Psoas muscle (tissue), 8 donors: ENCODE data around the gene ACOX3. TPM values are rescaled to one million over a fixed set of nuclear protein-coding genes. Genes with fewer than 3 reads are reported as not detected.

Experiments
- ATAC-seq, 4 donors: fragments of 200-7000 bp; cut with Tn5 transposase; one replicate each; pipeline ENCODE4 v1.9.1; 2020; ENCODE audit warnings: moderate library complexity in 3 of 4, mild to moderate bottlenecking in 2 of 4
- DNase-seq, 2 donors: peaks; one replicate each; pipeline ENCODE4 v3.0.0-alpha.2; 2020
- H3K27ac ChIP-seq: fragments of 200-600 bp; one replicate; pipeline ENCODE4 v1.8.0; 2022
- H3K27me3 ChIP-seq, 3 donors: fragments of 200-600 bp in 1 of 3; one replicate each; pipeline versions ENCODE4 v1.6.1 to v1.8.0; 2013 to 2022; ENCODE audit warnings: low read length in 2 of 3, mild to moderate bottlenecking in 2 of 3, moderate library complexity in 1 of 3; ENCODE audit not compliant: insufficient read depth in 3 of 3
- H3K36me3 ChIP-seq, 2 donors: fragments of 200-600 bp in 1 of 2; one replicate each; pipeline versions ENCODE4 v1.6.1 to v1.8.0; 2013 to 2022; ENCODE audit warnings: low read depth in 1 of 2, mild to moderate bottlenecking in 1 of 2, moderate library complexity in 1 of 2; ENCODE audit not compliant: insufficient read depth in 1 of 2
- H3K4me1 ChIP-seq: fragments of 200-600 bp; one replicate; pipeline ENCODE4 v1.8.0; 2022
- H3K4me3 ChIP-seq: fragments of 200-600 bp; one replicate; pipeline ENCODE4 v1.8.0; 2022; ENCODE audit warnings: mild to moderate bottlenecking
- H3K9me3 ChIP-seq: fragments of 200-600 bp; one replicate; pipeline ENCODE4 v1.8.0; 2022
- CTCF ChIP-seq: fragments of 200-600 bp; IDR thresholded peaks from one replicate; pipeline ENCODE4 v1.8.0; 2022; ENCODE audit warnings: antibody characterized with exemption
- WGBS, 3 donors: extraction: QIAGEN DNeasy Blood & Tissue Kit; methylation state at CpG; one replicate each; pipeline versions ENCODE4 v1.1.6 to v1.1.7; 2013; 5-methylcytosine and 5-hydroxymethylcytosine counted together
- intact Hi-C, 2 donors: fragments of 100-400 bp; cut with DNase I; formaldehyde crosslinking; loops; one replicate each; pipeline versions ENCODE4 v1.11.0 to v1.14.2; 2022
- polyA plus RNA-seq, 3 donors: library from polyadenylated mRNA; stranded (reverse); fragments of 200-250 nt; gene quantifications; one replicate each; pipeline ENCODE4 v1.2.3, GENCODE V29; 2013
- total RNA-seq, 4 donors: library from RNA; stranded (reverse); fragmentation: NEBNext Ultra II Directional in 2 of 4; extraction: Animal tissue kit (Norgen Biotek cat#: 25700) in 2 of 4; gene quantifications; one replicate each; pipeline versions ENCODE4 v1.2.1 to v1.2.4, GENCODE V29; 2021 to 2023
- donor health status: healthy with polysubstance abuse.
- donor health status: DM: no; HTN: no; CAD: no; lungs with moderate emphysema.
- donor health status: Bipolar disorder and iron deficiency.
- donor health status: healthy.
- donor health status: DM: yes; HTN: yes; CAD: no.
- donor health status: DM: no; HTN: no; CAD: no.
- donor health status: DM: no; HTN: no; CAD: no.
- donor health status: DM: yes; HTN: yes; CAD: no.

Gene ACOX3
- total and polyA plus RNA-seq, 7 donors, result 5.6 to 18.8 (median 10.8) TPM

DNA sequence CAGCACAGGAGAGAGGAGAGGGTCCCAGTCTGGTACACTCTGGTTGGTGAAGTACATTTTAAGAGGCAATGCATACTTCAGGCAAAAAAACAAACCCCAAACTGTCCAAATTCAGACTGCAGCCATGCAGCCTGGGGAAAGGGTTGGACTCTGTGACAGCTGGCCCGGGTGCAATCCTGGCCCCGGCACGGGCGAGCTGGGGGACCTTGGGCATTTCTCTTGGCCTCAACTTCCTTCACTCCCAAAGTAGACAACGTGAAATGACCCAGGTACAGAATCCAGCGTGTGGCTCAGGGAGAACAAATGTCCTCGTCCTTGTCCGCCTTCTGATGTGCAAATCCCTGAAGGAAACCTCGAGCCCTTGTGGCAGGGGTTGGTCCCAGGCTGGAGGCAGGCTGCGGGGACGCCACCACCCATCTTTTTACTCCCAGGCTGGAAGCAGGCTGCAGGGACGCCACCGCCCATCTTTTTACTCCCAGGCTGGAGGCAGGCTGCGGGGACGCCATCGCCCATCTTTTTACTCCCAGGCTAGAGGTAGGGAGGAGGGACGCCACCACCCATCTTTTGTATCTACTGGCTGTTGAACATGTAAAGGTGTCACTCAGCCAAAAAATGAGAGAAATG lies 62.3 kb downstream of the ACOX3 start:
- TF ChIP-seq CTCF, result no peak
- H3K36me3 ChIP-seq, result peaks cover 0 to 28% of the 10 kb centered on the region in 2 donors
- WGBS, 3 donors, result 89 to 90% (median 90%) methylated on average over 17 of the region's 17 CpGs
- peaks cover 19% of the 10 kb centered on the region for H3K4me1 ChIP-seq
- DNase-seq, result no peak
- ATAC-seq, result no peak
- H3K27me3 ChIP-seq, result no peaks in the 10 kb centered on the region
- H3K4me3 ChIP-seq, result no peak overlapping the region
- intact Hi-C loops, result loop anchor here in 1 of 2 donors (5.0 kb wide), 1 partner anchor 36 kb away; no protein-coding TSS in a partner anchor
- no peaks in the 10 kb centered on the region for H3K9me3 ChIP-seq
- H3K27ac ChIP-seq, result no peak overlapping the region

- peak in 1 of 2 donors; percentile 38 for DNase-seq
- H3K27ac ChIP-seq, result no peak overlapping the region
Measured at GRCh38 chr4:8377103-8378075, 63.1 kb downstream of the ACOX3 start.

GRCh38 chr4:8376361-8377102 lies 64.0 kb downstream of the ACOX3 start:
- H3K4me1 ChIP-seq, result peaks cover 15% of the 10 kb centered on the region
- DNase-seq, result peak in 1 of 2 donors; percentile 22
- no peaks in the 10 kb centered on the region for H3K27me3 ChIP-seq
- TF ChIP-seq CTCF, result no peak
- intact Hi-C loops, result loop anchor here in 1 of 2 donors (5.0 kb wide), 1 partner anchor 34 kb away; no protein-coding TSS in a partner anchor
- H3K9me3 ChIP-seq, result no peaks in the 10 kb centered on the region
- no peak overlapping the region for H3K4me3 ChIP-seq
- peaks cover 0 to 28% of the 10 kb centered on the region in 2 donors for H3K36me3 ChIP-seq
- ATAC-seq, result no peak
- no peak overlapping the region for H3K27ac ChIP-seq
- 77 to 81% (median 81%) methylated on average over 20 of the region's 20 CpGs for WGBS, 3 donors

More at GRCh38 chr4:8377103-8378075, 63.1 kb downstream of the ACOX3 start:
- Histone ChIP-seq H3K4me1 (peaks cover 19% of the 10 kb centered on the region), H3K36me3 (peaks cover 0 to 28% of the 10 kb centered on the region in 2 donors), H3K27me3 (no peaks in the 10 kb centered on the region), H3K9me3 (no peaks in the 10 kb centered on the region), H3K4me3 (no peak overlapping the region)
- WGBS, 3 donors, result 94 to 95% (median 94%) methylated on average over 39 of the region's 39 CpGs
- intact Hi-C loops, result loop anchor here in 1 of 2 donors (5.0 kb wide), 1 partner anchor 35 kb away; no protein-coding TSS in a partner anchor
- ATAC-seq, result no peak
- no peak for TF ChIP-seq CTCF

DNA sequence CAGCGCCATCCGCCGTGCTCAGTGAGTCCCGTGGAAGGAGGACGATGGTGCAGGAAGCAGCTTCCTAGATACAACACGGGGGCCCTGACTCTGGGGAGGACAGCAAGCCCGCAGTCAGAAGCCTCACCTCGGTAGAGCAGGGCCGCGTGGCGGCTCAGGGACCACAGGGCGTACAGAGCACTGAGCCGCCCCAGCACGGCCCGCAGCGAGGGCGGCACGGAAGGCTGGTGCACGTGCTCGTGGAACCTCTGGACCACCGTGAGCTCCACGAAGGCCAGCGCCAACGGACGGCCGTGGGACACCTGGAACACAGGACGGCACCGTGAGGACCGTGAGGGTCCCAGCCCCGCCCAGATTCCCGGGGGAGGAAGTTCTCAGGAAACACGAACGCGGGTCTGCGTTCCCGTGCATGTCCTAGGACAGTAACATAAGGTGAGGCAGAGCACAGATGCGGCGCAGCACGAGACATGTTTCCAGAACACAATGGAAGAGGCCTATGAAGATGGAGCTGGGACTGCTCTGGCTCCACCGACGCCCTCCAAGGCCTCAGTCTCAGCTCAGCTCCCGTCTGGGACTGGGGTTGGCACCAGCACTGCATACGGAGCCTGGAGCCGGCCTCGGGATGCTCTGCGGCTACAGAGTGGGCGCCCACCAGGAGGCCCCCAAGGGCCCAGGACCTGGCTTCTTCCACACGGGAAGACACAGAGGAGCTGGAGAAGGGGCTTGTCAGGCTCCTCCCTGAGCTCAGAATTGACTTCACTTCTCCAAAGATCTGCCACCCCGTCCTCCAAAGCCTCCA lies 65.5 kb downstream of the ACOX3 start:
- Histone ChIP-seq H3K36me3 (peaks cover 0 to 28% of the 10 kb centered on the region in 2 donors), H3K27me3 (no peaks in the 10 kb centered on the region), H3K9me3 (no peaks in the 10 kb centered on the region), H3K4me3 (no peak overlapping the region), H3K27ac (no peak overlapping the region), H3K4me1 (peaks cover under 1% of the 10 kb centered on the region)
- 92 to 95% (median 93%) methylated on average over 49 of the region's 49 CpGs for whole genome bisulfite sequencing, 3 donors
- peak in 1 of 2 donors; percentile 36 for DNase-seq
- ATAC-seq, result no peak
- no peak for TF ChIP-seq CTCF
- intact Hi-C loops, result loop anchor here in 1 of 2 donors (5.0 kb wide), 1 partner anchor 33 kb away; no protein-coding TSS in a partner anchor
